HT1080 (cell line): ENCODE results near the gene RPSA. TPM values are rescaled to one million over a fixed set of nuclear protein-coding genes. Genes with fewer than 3 reads are reported as not detected.
"Not testable (repeated sequence)": the region's sequence is repeated elsewhere in the genome, so short reads cannot be mapped to it uniquely, and the experiment has no call there.

ENCODE experiments used
- DNase-seq: peaks from one replicate; pipeline ENCODE4 v3.0.0-alpha.2; 2015; ENCODE audit warnings: low read depth
- total RNA-seq: library from RNA; depleted of rRNA; stranded (reverse); fragments of >200 nt; shearing (Covaris generic); gene quantifications from 2 replicates; pipeline ENCODE4 v1.2.3, GENCODE V29; 2014

RPSA gene
- total RNA-seq, 1 experiment from 2014 or later, result 2,701 TPM

DNA sequence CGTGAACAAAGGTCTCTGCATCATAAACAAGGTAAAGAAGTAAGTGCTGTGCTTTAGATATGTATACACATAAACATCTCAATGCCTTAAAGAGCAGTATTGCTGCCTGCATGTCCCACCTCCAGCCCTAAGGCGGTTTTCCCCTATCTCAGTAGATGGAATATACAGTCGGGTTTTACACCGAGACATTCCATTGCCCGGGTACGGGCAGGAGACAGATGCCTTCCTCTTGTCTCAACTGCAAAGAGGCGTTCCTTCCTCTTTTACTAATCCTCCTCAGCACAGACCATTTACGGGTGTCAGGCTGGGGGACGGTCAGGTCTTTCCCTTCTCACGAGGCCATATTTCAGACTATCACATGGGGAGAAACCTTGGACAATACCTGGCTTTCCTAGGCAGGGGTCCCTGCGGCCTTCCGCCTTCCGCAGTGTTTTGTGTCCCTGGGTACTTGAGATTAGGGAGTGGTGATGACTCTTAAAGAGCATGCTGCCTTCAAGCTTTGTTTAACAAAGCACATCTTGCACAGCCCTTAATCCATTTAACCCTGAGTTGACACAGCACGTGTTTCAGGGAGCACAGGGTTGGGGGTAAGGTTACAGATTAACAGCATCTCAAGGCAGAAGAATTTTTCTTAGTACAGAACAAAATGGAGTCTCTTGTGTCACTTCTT is 12.2 kb downstream of the RPSA start:
- not testable (repeated sequence) for DNase-seq

DNA sequence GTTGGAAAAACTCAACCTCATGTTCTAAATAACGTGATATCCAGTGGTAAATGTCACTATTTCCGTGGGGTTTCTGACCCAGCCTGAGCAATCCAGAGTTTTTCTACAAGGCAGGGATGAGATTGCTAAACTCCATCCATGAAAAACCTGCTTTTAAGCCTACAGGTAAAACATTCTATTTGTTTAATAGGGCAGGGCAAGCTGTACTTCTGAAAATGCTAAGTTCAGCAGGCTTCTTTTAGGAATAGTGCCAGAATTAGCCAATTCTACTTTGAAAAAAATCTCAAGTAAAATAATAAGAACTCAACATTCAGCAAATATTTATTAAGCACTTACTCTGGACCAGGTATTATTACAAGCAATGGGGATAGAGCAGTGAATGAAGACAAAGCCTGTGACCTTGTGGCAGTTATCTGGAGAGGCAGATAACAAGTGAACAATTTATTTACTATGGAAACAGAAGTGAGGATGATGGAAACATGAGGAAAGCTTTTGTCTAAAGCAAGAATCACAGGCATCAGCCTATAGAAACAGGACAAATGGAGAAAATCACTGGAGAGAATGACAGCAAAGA is 13.3 kb downstream of the RPSA start:
- no peak for DNase-seq

- DNase-seq, result no peak
These were observed 14.0 kb downstream of the RPSA start for GRCh38 chr3:39420543-39420942.

DNA sequence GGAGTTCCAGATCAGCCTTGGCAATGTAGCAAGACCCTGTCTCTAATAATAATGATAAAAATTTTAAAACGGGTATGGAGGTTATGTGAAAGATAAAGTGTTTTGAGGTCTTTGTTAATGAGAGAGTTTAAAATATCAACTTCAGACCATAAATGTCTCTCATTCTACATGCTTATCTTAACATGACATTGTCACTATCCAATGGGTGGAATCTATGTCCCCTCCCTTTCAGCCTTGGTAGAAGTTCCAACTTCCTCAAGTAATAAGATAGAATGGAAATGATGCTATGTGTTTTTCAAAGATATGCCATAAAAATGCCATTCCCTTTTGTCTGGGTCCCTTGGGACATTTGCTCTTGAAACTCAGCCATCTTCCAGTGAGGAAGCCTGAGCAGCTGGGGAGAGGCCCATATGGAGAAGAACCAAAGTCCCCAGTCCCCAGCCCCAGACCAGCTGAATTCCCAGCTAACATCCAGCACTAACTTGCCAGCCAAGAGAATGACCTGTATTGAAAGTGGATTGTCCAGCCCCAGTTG is 17.0 kb downstream of the RPSA start:
- no peak for DNase-seq

- no peak for DNase-seq
These were observed 19.8 kb downstream of the RPSA start for GRCh38 chr3:39426312-39426711.

GRCh38 chr3:39427506-39427905 is 21.0 kb downstream of the RPSA start:
- no peak for DNase-seq

DNA sequence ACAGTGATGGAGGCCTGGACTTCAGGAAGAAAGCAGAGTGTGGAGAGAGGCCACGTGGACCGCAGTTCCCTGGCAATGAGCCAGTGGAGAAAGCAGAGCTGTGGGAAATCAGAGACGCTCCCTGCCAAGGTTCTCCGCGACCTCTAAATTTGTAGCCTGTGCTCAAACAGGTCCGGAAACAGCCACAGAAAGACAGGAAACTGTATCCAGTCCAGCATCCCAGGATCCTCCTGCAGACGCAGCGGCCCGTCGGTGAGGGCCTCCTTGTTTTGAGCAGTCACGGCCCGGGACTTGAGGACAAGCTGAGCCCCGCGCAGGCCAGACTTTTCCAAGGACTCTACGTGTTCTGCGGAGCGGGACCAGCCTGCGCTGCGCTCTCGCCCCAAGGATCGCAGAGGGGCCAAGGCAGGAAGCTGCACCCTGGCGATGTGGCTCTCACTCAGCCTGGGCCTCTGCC is 22.3 kb downstream of the RPSA start:
- DNase-seq, result no peak

GRCh38 chr3:39429466-39429865 is 22.9 kb downstream of the RPSA start:
- DNase-seq, result no peak

GRCh38 chr3:39432342-39432741 is 25.8 kb downstream of the RPSA start:
- peak; percentile 49 for DNase-seq

DNA sequence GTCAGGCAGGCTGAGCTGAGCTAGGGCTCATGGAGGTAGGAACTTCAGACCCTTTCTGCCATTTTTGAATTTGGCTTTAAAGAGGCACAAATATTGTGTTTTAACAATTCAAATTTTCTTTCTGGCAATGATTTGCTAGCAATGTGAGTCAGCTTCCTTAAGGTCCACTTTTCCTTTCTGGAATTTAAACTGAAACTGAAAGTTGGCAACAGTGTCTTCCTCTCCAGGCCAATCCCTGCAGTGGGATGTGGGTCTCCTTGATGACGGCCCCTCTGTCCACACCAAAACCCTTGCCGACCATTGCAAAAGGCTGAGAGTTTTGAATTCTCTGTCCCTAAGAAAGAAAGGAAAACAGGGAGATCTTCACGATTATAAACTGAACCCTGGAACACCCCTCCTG is 27.1 kb downstream of the RPSA start:
- DNase-seq, result peak; percentile 61

DNA sequence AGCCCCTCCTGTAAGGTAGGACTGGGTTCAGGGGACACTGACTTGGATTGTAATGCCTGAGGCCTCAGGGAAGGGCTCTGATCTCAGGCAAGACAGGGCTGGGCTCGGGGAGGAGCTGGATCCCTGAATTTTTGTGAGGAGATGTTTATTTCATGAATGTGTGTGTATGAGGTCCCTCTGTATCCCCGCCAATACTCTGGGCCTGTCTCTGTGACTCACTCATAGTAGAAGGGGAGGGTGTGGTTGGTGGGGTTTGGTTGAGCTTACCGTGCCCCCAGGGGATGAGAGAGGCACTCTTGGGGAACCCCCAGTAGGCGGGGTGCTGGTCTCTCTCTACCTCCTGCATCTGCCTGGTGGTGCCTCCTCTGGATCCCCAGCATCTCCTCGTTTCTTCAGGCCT is 28.1 kb downstream of the RPSA start:
- DNase-seq, result peak; percentile 58

DNA sequence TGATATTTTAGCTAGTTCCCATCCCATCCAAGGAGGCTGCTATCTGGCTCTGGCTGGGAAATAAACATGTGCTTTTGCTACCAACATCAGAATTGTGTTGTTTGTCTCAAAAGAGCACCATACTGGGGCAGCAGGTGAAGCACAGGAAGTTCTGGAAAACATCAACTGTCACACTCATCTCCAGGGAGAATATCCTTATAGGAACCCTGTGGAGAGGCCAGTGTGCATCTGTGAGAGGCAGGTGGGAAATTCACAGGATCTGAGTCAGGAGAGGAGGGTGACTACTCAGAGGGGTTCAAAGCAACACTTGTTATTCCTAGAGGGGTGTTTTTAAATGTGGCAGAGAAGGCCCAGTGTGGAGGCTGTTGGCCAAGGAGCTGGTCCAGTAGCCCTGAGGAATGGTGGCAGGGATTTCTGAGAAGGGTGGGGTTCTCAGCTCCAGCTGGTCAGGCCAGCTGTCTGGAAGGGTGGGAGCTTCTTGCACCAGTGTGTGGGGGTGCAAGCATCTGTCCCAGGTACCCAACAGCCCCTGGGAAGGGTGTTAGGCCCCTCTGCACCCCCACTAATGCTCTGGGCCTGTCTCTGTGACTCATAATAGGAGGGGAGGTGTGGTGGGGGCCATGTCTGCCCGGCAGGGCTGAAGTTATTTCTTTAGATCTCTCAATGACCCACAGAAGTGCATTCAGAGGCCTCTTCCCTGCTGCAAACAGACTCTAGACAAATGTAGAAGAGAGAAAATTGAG is 28.7 kb downstream of the RPSA start:
- peak; percentile 78 for DNase-seq

- DNase-seq, result no peak
These were observed 32.4 kb downstream of the RPSA start for GRCh38 chr3:39438880-39439279.

GRCh38 chr3:39440316-39440715 is 33.8 kb downstream of the RPSA start:
- no peak for DNase-seq

- no peak for DNase-seq
These were observed 37.0 kb downstream of the RPSA start for GRCh38 chr3:39443530-39443929.

DNA sequence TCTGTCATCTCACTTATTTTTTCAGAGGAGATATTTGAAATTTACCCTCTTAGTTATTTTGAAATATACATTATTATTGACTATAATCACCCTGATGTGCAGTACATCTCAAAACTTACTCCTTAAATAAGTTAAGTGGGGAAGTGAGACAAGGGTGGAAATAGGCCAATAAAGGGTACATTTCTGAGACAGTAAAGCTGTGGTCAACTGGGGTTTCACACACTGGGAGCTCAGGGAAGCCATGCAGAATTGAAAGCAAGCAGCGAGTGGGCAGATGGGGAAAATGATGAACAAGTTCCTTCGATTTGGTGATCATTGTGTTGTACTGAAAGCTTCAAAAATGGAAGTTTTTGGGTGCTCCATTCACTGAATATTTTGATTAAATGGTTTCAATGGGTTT is 39.4 kb downstream of the RPSA start:
- no peak for DNase-seq

DNA sequence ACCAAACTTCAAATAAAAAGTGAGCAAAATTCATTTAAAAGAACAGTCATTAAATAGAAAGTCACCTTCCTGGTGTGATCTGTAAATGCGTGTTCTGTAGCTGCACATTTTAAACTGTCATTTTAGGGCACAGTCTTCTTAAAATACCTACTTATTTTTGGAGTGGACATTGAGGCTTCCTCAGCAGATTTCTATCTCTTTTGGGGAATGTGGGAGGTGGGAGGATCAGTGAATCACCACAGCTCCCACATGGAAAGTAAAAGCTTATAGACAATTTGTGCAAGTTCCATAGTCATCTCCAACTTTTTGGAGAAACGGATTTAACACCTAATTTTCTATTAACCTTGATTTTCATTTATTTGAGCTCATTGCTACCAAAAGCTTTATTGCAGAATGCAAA is 39.9 kb downstream of the RPSA start:
- DNase-seq, result no peak

GRCh38 chr3:39447637-39448483 is 41.3 kb downstream of the RPSA start:
- DNase-seq, result peak; percentile 64

GRCh38 chr3:39448506-39449233 is 42.1 kb downstream of the RPSA start:
- DNase-seq, result no peak

DNA sequence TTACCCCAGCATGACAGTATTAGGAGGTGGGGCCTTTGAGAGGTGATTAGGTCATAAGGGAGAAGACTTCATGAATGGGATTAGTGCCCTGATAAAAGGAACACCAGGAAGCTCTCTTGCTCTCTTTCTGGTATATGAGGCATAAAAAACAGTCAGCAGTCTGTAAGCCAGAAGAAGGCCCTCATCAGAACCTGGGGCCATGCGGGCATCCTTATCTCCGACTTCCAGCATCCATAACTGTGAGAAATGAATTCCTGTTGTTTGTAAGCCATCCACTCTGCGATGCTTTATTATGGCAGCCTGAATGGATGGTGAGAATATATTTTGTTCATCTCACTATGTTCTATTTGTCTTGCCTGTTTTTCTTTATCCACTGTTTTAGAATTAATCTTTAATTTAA is 43.3 kb downstream of the RPSA start:
- DNase-seq, result no peak

GRCh38 chr3:39453134-39453533 is 46.6 kb downstream of the RPSA start:
- DNase-seq, result no peak
